ENCODE data around the gene ROR1.

ROR1 gene

DNA sequence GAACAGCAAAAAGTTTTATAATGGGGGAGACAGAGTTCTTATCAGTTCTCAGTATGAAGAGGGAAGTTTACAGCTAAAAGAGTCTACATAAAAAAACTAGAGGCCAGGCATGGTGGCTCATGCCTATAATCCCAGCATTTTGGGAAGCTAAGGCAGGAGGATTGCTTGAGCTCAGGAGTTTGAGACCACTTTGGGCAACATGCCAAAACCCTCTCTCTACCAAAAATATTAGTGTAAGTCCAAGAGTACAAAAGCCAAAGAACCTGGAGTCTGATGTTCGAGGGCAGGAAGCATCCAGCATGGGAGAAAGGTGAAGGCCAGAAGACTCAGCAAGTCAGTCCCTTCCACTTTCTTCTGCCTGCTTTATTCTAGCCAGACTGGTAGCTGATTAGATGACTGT lies 35.0 kb upstream of the ROR1 start:
- ATAC-seq = no peak
- no peak for TF ChIP-seq ZNF70 (CRISPR knock-in tag; IDR thresholded peaks at IDR 0.05)
- TF ChIP-seq ZFP30 (CRISPR knock-in tag; IDR thresholded peaks at IDR 0.05) = no peak
- no peak for TF ChIP-seq ZC3H10 (CRISPR knock-in tag; IDR thresholded peaks at IDR 0.05)
- no peak for TF ChIP-seq ZNF8 (CRISPR knock-in tag; IDR thresholded peaks at IDR 0.05)

DNA sequence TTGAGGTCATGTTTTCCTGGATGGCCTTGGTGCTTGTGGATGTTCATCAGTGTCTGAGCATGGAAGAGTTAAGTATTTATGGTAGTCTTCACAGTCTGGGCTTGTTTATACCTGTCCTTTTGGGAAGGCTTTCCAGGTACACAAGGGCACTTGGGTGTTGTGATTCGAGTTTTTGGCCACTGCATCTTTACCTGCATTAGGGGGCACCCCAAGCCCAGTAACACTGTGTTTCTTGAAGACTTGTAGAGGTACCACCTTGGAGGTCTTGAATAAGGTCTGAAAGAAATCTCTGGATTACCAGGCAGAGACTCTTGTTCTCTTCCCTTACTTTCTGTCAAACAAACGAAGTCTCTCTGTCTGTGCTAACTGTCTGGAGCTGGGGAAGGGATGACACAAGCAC lies 34.4 kb upstream of the ROR1 start:
- no peak for ATAC-seq
- TF ChIP-seq, protein P1, sequence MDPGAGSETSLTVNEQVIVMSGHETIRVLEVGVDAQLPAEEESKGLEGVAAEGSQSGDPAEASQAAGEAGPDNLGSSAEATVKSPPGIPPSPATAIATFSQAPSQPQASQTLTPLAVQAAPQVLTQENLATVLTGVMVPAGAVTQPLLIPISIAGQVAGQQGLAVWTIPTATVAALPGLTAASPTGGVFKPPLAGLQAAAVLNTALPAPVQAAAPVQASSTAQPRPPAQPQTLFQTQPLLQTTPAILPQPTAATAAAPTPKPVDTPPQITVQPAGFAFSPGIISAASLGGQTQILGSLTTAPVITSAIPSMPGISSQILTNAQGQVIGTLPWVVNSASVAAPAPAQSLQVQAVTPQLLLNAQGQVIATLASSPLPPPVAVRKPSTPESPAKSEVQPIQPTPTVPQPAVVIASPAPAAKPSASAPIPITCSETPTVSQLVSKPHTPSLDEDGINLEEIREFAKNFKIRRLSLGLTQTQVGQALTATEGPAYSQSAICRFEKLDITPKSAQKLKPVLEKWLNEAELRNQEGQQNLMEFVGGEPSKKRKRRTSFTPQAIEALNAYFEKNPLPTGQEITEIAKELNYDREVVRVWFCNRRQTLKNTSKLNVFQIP (CRISPR knock-in tag; IDR thresholded peaks at IDR 0.05; ENCODE audit: borderline replicate concordance, low read depth) = no peak
- TF ChIP-seq ESRRG (CRISPR knock-in tag; IDR thresholded peaks at IDR 0.05) = no peak
- no peak for TF ChIP-seq ZNF8 (CRISPR knock-in tag; IDR thresholded peaks at IDR 0.05)
- no peak for TF ChIP-seq ZC3H10 (CRISPR knock-in tag; IDR thresholded peaks at IDR 0.05)
- no peak for TF ChIP-seq ZNF565 (CRISPR knock-in tag; conservative IDR thresholded peaks at IDR 0.05; ENCODE audit: low read depth)
- TF ChIP-seq TOX (CRISPR knock-in tag; IDR thresholded peaks at IDR 0.05; ENCODE audit: borderline replicate concordance) = no peak
- TF ChIP-seq, protein P2, sequence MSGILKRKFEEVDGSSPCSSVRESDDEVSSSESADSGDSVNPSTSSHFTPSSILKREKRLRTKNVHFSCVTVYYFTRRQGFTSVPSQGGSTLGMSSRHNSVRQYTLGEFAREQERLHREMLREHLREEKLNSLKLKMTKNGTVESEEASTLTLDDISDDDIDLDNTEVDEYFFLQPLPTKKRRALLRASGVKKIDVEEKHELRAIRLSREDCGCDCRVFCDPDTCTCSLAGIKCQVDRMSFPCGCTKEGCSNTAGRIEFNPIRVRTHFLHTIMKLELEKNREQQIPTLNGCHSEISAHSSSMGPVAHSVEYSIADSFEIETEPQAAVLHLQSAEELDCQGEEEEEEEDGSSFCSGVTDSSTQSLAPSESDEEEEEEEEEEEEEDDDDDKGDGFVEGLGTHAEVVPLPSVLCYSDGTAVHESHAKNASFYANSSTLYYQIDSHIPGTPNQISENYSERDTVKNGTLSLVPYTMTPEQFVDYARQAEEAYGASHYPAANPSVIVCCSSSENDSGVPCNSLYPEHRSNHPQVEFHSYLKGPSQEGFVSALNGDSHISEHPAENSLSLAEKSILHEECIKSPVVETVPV (CRISPR knock-in tag; IDR thresholded peaks at IDR 0.05) = no peak
- no peak for TF ChIP-seq ZFP3 (CRISPR knock-in tag; IDR thresholded peaks at IDR 0.05)
- TF ChIP-seq, protein P3, sequence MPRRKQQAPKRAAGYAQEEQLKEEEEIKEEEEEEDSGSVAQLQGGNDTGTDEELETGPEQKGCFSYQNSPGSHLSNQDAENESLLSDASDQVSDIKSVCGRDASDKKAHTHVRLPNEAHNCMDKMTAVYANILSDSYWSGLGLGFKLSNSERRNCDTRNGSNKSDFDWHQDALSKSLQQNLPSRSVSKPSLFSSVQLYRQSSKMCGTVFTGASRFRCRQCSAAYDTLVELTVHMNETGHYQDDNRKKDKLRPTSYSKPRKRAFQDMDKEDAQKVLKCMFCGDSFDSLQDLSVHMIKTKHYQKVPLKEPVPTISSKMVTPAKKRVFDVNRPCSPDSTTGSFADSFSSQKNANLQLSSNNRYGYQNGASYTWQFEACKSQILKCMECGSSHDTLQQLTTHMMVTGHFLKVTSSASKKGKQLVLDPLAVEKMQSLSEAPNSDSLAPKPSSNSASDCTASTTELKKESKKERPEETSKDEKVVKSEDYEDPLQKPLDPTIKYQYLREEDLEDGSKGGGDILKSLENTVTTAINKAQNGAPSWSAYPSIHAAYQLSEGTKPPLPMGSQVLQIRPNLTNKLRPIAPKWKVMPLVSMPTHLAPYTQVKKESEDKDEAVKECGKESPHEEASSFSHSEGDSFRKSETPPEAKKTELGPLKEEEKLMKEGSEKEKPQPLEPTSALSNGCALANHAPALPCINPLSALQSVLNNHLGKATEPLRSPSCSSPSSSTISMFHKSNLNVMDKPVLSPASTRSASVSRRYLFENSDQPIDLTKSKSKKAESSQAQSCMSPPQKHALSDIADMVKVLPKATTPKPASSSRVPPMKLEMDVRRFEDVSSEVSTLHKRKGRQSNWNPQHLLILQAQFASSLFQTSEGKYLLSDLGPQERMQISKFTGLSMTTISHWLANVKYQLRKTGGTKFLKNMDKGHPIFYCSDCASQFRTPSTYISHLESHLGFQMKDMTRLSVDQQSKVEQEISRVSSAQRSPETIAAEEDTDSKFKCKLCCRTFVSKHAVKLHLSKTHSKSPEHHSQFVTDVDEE (CRISPR knock-in tag; IDR thresholded peaks at IDR 0.05) = no peak

DNA sequence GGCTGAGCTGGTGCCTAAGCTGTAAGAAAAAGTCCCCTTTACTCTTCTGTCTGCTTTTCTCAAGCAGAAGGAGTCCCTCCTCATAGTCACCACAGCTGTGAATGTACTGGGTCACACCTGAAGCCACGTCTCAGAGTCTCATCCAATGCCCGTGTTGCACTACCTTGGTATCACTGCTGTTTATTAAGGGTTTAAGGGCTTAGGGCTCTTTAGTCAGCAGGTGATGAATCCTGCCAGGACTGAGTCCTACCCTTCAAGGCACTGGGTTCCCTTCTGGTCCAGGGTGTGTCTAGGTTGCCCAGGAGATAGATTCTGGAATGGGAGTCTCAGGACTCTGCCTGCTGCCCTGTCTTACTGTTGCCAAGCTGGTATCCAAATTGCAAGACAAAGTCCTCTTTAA lies 33.4 kb upstream of the ROR1 start:
- no peak for ATAC-seq
- TF ChIP-seq, protein P1 (CRISPR knock-in tag; IDR thresholded peaks at IDR 0.05; ENCODE audit: borderline replicate concordance, low read depth) = no peak

DNA sequence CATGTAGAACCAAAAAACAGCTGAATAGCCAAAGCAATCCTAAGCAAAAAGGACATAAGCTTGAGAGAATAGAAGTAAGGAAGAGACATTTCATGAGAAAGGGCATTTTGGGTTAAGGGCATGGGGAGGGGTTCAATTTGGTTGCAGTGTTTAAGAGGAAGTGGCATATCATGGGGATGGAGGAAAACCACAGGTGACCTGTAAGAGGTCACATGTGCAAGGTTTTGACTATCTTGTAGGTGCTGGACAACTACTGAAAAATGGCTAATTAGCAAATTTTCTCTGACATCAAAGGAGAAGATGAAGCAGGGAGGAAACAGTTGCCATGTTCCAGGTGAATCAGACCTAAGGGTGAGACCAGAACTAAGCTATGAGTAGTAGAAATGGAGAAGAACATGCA lies 31.3 kb upstream of the ROR1 start:
- no peak for ATAC-seq
- no peak for TF ChIP-seq SNAI2 (CRISPR knock-in tag; IDR thresholded peaks at IDR 0.05)
- TF ChIP-seq, protein P4, sequence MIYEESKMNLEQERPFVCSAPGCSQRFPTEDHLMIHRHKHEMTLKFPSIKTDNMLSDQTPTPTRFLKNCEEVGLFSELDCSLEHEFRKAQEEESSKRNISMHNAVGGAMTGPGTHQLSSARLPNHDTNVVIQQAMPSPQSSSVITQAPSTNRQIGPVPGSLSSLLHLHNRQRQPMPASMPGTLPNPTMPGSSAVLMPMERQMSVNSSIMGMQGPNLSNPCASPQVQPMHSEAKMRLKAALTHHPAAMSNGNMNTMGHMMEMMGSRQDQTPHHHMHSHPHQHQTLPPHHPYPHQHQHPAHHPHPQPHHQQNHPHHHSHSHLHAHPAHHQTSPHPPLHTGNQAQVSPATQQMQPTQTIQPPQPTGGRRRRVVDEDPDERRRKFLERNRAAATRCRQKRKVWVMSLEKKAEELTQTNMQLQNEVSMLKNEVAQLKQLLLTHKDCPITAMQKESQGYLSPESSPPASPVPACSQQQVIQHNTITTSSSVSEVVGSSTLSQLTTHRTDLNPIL (CRISPR knock-in tag; IDR thresholded peaks at IDR 0.05; ENCODE audit: low read depth) = no peak
- TF ChIP-seq, protein P5, sequence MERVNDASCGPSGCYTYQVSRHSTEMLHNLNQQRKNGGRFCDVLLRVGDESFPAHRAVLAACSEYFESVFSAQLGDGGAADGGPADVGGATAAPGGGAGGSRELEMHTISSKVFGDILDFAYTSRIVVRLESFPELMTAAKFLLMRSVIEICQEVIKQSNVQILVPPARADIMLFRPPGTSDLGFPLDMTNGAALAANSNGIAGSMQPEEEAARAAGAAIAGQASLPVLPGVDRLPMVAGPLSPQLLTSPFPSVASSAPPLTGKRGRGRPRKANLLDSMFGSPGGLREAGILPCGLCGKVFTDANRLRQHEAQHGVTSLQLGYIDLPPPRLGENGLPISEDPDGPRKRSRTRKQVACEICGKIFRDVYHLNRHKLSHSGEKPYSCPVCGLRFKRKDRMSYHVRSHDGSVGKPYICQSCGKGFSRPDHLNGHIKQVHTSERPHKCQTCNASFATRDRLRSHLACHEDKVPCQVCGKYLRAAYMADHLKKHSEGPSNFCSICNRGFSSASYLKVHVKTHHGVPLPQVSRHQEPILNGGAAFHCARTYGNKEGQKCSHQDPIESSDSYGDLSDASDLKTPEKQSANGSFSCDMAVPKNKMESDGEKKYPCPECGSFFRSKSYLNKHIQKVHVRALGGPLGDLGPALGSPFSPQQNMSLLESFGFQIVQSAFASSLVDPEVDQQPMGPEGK (CRISPR knock-in tag; IDR thresholded peaks at IDR 0.05; ENCODE audit: borderline replicate concordance) = no peak
- no peak for TF ChIP-seq TCF4 (CRISPR knock-in tag; IDR thresholded peaks at IDR 0.05; ENCODE audit: borderline replicate concordance)
- no peak for TF ChIP-seq RARB (CRISPR knock-in tag; IDR thresholded peaks at IDR 0.05)
- no peak for TF ChIP-seq TOX (CRISPR knock-in tag; IDR thresholded peaks at IDR 0.05; ENCODE audit: borderline replicate concordance)
- TF ChIP-seq ZFP30 (CRISPR knock-in tag; IDR thresholded peaks at IDR 0.05) = no peak
- TF ChIP-seq ZFP3 (CRISPR knock-in tag; IDR thresholded peaks at IDR 0.05) = no peak
- no peak for TF ChIP-seq BACH2 (CRISPR knock-in tag; IDR thresholded peaks at IDR 0.05; ENCODE audit: borderline replicate concordance)
- no peak for TF ChIP-seq ARNTL (CRISPR knock-in tag; IDR thresholded peaks at IDR 0.05; ENCODE audit: borderline replicate concordance, low read depth)
- TF ChIP-seq, protein P3 (CRISPR knock-in tag; IDR thresholded peaks at IDR 0.05) = no peak
- no peak for TF ChIP-seq ZC3H10 (CRISPR knock-in tag; IDR thresholded peaks at IDR 0.05)
- TF ChIP-seq, protein P2 (CRISPR knock-in tag; IDR thresholded peaks at IDR 0.05) = no peak
- TF ChIP-seq CSDC2 (CRISPR knock-in tag; IDR thresholded peaks at IDR 0.05) = no peak
- no peak for TF ChIP-seq GLIS3 (CRISPR knock-in tag; IDR thresholded peaks at IDR 0.05)
- no peak for TF ChIP-seq ZNF8 (CRISPR knock-in tag; IDR thresholded peaks at IDR 0.05)

Data from SK-N-SH treated with all-trans-retinoic acid at 6 μM for 48 hours (cell line).